Ishikawa (cell line): ENCODE results near the gene ATP2A3.

Experiments
- CREB1 ChIP-seq: IDR thresholded peaks from 2 replicates; pipeline ENCODE4 v1.6.1; 2012; ENCODE audit warnings: low read depth
- EP300 ChIP-seq: IDR thresholded peaks from 2 replicates; pipeline ENCODE4 v1.6.1; 2012; ENCODE audit warnings: borderline replicate concordance
- NFIC ChIP-seq: IDR thresholded peaks from 2 replicates; pipeline ENCODE4 v1.6.1; 2012
- RAD21 ChIP-seq: IDR thresholded peaks from 2 replicates; pipeline ENCODE4 v1.6.1; 2012; ENCODE audit warnings: low read depth
- TAF1 ChIP-seq: IDR thresholded peaks from 2 replicates; pipeline ENCODE4 v1.6.1; 2012; ENCODE audit warnings: low read depth, mild to moderate bottlenecking
- TEAD4 ChIP-seq: IDR thresholded peaks from 2 replicates; pipeline ENCODE4 v1.6.1; 2012
- ZBTB7A ChIP-seq: IDR thresholded peaks from 2 replicates; pipeline ENCODE4 v1.6.1; 2012; ENCODE audit warnings: low read depth
- TF ChIP-seq, protein P1 (sequence below): IDR thresholded peaks from 2 replicates; pipeline ENCODE4 v1.6.1; 2012; ENCODE audit warnings: low read depth, mild to moderate bottlenecking
- TF ChIP-seq, protein P2 (sequence below): IDR thresholded peaks from 2 replicates; pipeline ENCODE4 v1.6.1; 2012

DNA sequence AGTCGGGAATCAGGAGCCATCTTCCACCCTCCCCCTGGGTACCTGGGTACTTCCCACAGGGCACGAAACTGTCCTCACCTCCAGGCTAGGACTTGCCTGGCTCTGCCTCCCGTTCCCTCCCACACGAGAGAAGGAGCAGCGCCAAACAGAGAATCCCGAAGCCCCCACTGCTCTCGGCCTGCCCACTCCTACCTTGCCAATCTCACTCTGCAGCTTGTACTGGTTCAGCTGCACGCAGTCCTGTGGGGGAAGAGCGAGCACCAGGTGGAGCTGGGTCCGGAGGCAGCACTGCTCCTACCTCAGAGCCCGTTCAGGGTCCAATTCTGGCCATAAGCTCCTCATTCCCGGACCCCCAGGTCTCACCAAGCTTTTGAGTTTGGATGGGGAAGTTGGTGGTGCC, 80.0 kb downstream of the ATP2A3 start:
- TF ChIP-seq ZBTB7A (no peak), RAD21 (no peak), TAF1 (no peak), NFIC (no peak), EP300 (no peak), TEAD4 (no peak), CREB1 (no peak)
- TF ChIP-seq, protein P1, sequence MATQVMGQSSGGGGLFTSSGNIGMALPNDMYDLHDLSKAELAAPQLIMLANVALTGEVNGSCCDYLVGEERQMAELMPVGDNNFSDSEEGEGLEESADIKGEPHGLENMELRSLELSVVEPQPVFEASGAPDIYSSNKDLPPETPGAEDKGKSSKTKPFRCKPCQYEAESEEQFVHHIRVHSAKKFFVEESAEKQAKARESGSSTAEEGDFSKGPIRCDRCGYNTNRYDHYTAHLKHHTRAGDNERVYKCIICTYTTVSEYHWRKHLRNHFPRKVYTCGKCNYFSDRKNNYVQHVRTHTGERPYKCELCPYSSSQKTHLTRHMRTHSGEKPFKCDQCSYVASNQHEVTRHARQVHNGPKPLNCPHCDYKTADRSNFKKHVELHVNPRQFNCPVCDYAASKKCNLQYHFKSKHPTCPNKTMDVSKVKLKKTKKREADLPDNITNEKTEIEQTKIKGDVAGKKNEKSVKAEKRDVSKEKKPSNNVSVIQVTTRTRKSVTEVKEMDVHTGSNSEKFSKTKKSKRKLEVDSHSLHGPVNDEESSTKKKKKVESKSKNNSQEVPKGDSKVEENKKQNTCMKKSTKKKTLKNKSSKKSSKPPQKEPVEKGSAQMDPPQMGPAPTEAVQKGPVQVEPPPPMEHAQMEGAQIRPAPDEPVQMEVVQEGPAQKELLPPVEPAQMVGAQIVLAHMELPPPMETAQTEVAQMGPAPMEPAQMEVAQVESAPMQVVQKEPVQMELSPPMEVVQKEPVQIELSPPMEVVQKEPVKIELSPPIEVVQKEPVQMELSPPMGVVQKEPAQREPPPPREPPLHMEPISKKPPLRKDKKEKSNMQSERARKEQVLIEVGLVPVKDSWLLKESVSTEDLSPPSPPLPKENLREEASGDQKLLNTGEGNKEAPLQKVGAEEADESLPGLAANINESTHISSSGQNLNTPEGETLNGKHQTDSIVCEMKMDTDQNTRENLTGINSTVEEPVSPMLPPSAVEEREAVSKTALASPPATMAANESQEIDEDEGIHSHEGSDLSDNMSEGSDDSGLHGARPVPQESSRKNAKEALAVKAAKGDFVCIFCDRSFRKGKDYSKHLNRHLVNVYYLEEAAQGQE: no peak
- TF ChIP-seq, protein P2, sequence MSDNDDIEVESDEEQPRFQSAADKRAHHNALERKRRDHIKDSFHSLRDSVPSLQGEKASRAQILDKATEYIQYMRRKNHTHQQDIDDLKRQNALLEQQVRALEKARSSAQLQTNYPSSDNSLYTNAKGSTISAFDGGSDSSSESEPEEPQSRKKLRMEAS: no peak
